HG03460 (cell line): Measurements from ENCODE around the gene DNAJC12.
"Not testable (repeated sequence)": the region's sequence is repeated elsewhere in the genome, so short reads cannot be mapped to it uniquely, and the experiment has no call there.

ENCODE experiments used
- ATAC-seq: cut with Tn5 transposase; IDR thresholded peaks from one replicate; pipeline ENCODE4 v1.9.1; 2021; ENCODE audit not compliant: unreplicated experiment

DNAJC12 gene

GRCh38 chr10:67837541-67838314, at the start of gene DNAJC12:
DNAJC12 (minus strand) TSS chr10:67838188; CDS start chr10:67838011, 177 bp downstream.
- no peak for ATAC-seq

- ATAC-seq: peak; percentile 59
Observed at GRCh38 chr10:67884842-67885670, 47.1 kb upstream of the DNAJC12 start.

GRCh38 chr10:67884313-67884841, 46.4 kb upstream of the DNAJC12 start, which contains the start of gene SIRT1:
SIRT1 (plus strand) TSS chr10:67884656; CDS start chr10:67884722, 66 bp downstream.
- ATAC-seq: peak; percentile 79

GRCh38 chr10:67883710-67884312, 45.8 kb upstream of the DNAJC12 start:
- ATAC-seq: no peak

- no peak for ATAC-seq
Observed at GRCh38 chr10:67878133-67878532, 40.1 kb upstream of the DNAJC12 start.

- ATAC-seq: not testable (repeated sequence)
Observed at GRCh38 chr10:67877421-67877820, 39.4 kb upstream of the DNAJC12 start.

GRCh38 chr10:67875340-67876238, 37.6 kb upstream of the DNAJC12 start:
- ATAC-seq: no peak

GRCh38 chr10:67869996-67870395, 32.0 kb upstream of the DNAJC12 start:
- ATAC-seq: no peak

GRCh38 chr10:67868132-67868531, 30.1 kb upstream of the DNAJC12 start:
- ATAC-seq: no peak

GRCh38 chr10:67864607-67865371, 26.8 kb upstream of the DNAJC12 start:
- ATAC-seq: no peak

GRCh38 chr10:67863094-67863493, 25.1 kb upstream of the DNAJC12 start:
- ATAC-seq: no peak

GRCh38 chr10:67861750-67862432, 23.9 kb upstream of the DNAJC12 start:
- ATAC-seq: no peak

- no peak for ATAC-seq
Observed at GRCh38 chr10:67858971-67859370, 21.0 kb upstream of the DNAJC12 start.

GRCh38 chr10:67853512-67853911, 15.5 kb upstream of the DNAJC12 start:
- ATAC-seq: no peak

GRCh38 chr10:67852761-67853160, 14.8 kb upstream of the DNAJC12 start:
- no peak for ATAC-seq

- ATAC-seq: no peak
Observed at GRCh38 chr10:67851186-67851585, 13.2 kb upstream of the DNAJC12 start.

- peak; percentile 91 for ATAC-seq
Observed at GRCh38 chr10:67849331-67850011, 11.5 kb upstream of the DNAJC12 start.

GRCh38 chr10:67843284-67843683, 5.3 kb upstream of the DNAJC12 start:
- ATAC-seq: no peak
